T-helper 17 cell (primary cell): ENCODE measurements around the gene TPM3. TPM values are rescaled to one million over a fixed set of nuclear protein-coding genes. Genes with fewer than 3 reads are reported as not detected.
"Not testable (repeated sequence)": the region's sequence is repeated elsewhere in the genome, so short reads cannot be mapped to it uniquely, and the experiment has no call there.

Source experiments
- ATAC-seq: fragments of 150-1000 bp; cut with Tn5 transposase; 2 replicates; pipeline ENCODE4 v1.10.0; 2021; ENCODE audit warnings: mild to moderate bottlenecking, moderate library complexity
- DNase-seq, 3 donors: peaks; one replicate each; pipeline versions ENCODE4 v3.0.0 to v3.0.0-alpha.2; 2020 to 2021
- H3K9me3 ChIP-seq: one replicate; pipeline ENCODE4 v1.7.0; 2013; ENCODE audit warnings: low read length, mild to moderate bottlenecking; ENCODE audit not compliant: control insufficient read depth, poor library complexity, severe bottlenecking
- H3K27ac Mint-ChIP-seq: one replicate; pipeline ENCODE4 v1.8.0; 2022; ENCODE audit warnings: mild to moderate bottlenecking, moderate library complexity, mixed read lengths
- H3K27me3 Mint-ChIP-seq: one replicate; pipeline ENCODE4 v1.8.0; 2022; ENCODE audit warnings: mixed read lengths
- H3K36me3 Mint-ChIP-seq: one replicate; pipeline ENCODE4 v1.8.0; 2022; ENCODE audit warnings: low read depth, mixed read lengths
- H3K4me1 Mint-ChIP-seq: one replicate; pipeline ENCODE4 v1.8.0; 2022; ENCODE audit warnings: mild to moderate bottlenecking, mixed read lengths
- H3K4me3 Mint-ChIP-seq: one replicate; pipeline ENCODE4 v1.8.0; 2022; ENCODE audit warnings: mild to moderate bottlenecking, moderate library complexity, mixed read lengths
- total RNA-seq, 4 donors: library from RNA in 2 of 4; stranded (reverse) in 2 of 4; gene quantifications; one replicate each; pipeline ENCODE4 v1.2.3 and lab custom pipeline; 2022 to 2026

Gene TPM3
- total RNA-seq (100 to 1,000 TPM; 386 to 391 TPM), total RNA-seq (lab: John Stamatoyannopoulos, UW) (556 to 595 reads per million in 2 donors)

DNA sequence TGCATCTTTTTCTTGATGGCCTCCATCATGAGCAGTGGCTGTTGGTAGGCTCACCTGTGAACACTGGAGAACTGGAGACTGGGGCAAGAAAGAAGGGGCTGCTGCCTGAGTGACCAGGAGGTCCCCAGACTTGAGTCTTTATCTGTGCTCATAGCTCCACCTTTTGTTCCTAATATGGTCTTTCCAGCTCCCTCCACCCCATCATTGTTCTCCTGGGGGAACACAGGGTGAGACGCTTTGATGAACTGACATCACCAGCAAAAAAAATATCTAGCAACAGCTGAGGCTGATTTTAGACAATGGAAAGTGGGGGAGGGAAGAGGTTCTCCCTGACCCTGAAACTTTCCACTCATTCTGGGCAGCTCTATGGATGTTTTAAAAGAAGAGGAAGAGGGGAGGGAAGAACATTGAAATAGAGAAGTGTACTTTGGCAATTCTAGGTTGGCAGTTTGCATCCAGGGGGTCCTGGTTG, at the start of gene TPM3:
TSS of gene TPM3 (minus strand) at position 111 of the 472 bp plus-strand sequence. CDS start at position 29, 82 bp downstream.
- Mint-ChIP-seq H3K27me3 (peaks cover 54% of the 10 kb centered on the region), H3K4me1 (peaks cover 14% of the 10 kb centered on the region), H3K27ac (no peak within 1 kb of the TSS), H3K36me3 (no peaks in the 10 kb centered on the region), H3K4me3 (no peak within 1 kb of the TSS)
- no peaks in the 10 kb centered on the region for H3K9me3 ChIP-seq
- no peak for DNase-seq
- ATAC-seq = no peak

DNA sequence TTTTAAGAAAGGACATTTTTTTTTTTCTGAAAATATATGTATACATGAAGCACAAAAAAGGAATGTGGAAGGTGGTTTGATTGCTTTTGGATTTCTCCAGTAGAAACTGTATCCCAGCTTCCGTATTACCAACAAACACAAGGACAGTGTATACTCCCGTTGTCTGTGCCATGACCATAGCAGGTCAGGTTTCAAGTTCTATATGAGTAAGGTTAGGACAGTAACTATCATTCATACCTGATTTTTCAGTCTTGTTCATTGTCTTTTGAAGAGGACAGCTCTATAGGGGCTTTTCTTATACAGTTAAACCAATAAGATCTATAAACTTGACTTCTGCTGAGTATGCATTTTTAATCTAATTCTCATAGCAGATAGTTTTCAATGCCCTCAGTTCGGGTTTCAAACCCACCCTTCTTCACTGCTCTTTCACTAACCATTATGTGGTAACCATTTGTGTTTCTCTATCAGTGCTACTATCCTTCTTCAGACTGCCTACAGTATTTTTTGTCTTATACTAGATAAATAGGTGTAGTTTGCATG, 48.5 kb upstream of the TPM3 start:
- DNase-seq (no peak), ATAC-seq (no peak)
- Mint-ChIP-seq H3K27ac (peak overlapping the region; percentile 84), H3K4me1 (peaks cover 23% of the 10 kb centered on the region), H3K27me3 (no peaks in the 10 kb centered on the region), H3K36me3 (peaks cover 22% of the 10 kb centered on the region), H3K4me3 (no peak overlapping the region)
- no peaks in the 10 kb centered on the region for H3K9me3 ChIP-seq

DNA sequence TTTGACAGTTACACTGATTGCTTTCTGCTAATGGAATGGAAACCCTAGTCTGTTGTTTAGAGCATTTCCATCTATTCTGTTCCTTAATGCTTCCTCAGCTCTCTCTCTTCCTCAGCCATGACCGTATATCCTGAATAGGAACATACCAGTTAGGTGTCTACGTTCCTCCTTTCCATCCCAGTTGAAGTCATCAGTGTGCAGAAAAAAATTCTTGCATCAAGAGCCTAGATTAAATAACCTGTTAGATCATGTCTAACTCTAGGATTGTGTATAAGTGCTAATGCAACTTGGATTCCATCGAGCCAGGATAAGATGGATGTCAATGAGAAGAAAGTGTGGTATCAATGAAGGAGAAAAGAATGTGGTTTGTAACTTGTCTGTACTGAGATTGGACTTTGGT, 47.6 kb upstream of the TPM3 start:
- no peaks in the 10 kb centered on the region for H3K9me3 ChIP-seq
- Mint-ChIP-seq H3K27me3 (no peaks in the 10 kb centered on the region), H3K27ac (peak overlapping the region; percentile 84), H3K4me1 (peaks cover 23% of the 10 kb centered on the region), H3K36me3 (peaks cover 22% of the 10 kb centered on the region), H3K4me3 (no peak overlapping the region)
- ATAC-seq (no peak), DNase-seq (no peak)

DNA sequence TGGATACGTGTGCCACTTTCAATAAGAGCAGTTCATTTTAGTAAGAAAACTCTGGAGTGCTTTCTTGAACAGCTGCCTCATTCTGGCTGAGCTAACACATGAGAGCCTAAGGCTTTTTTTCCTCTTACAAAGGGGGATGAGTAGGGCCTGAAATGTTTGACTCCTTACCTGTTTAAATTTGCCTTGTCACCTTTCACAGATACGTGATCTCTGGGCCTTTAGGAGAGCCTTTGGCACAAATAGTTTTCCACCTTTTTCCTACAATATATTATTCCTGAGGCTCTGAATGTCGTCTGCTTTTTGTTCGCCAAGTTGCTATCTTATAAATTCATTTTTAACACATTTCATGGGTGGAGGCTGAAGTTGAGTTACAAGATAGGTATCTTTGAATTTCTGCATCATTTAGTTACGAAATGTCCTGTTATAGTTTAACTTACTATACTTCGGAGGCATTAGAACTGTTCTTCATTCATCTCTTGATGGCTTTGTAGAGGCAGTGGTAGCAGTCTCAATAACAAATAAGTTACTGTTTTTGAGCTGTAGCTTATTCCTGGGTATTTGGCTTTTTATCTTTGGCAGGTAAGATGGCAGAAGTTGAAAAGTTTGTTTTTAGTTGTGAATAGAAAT, 46.1 kb upstream of the TPM3 start:
- H3K9me3 ChIP-seq = no peaks in the 10 kb centered on the region
- peaks cover 22% of the 10 kb centered on the region for H3K4me1 Mint-ChIP-seq
- DNase-seq (no peak), ATAC-seq (no peak)
- H3K27ac Mint-ChIP-seq = peak overlapping the region; percentile 24
- H3K27me3 Mint-ChIP-seq = no peaks in the 10 kb centered on the region
- H3K4me3 Mint-ChIP-seq = no peak overlapping the region
- peaks cover 19% of the 10 kb centered on the region for H3K36me3 Mint-ChIP-seq

DNA sequence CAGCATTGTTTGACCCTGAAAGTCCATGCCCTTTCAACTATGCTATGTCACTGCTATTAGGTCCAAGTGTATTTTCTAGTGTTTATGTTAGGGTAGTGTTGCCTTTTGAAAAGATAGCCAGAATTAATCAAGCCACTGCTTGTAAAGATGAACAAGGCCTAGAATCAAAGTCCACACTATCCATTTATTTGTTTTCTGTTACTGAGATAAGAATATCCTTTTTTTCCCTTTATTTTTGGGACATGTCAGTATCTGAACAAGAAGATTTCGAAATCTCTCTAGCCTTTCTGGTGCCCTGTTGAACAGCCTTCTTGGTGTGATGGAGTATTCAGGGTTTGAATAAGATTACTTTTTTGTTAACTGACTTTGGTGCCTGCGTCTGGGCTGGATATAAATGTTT, 45.5 kb upstream of the TPM3 start:
- H3K27ac Mint-ChIP-seq = peak overlapping the region; percentile 24
- DNase-seq = no peak
- H3K27me3 Mint-ChIP-seq = no peaks in the 10 kb centered on the region
- no peak for ATAC-seq
- peaks cover 21% of the 10 kb centered on the region for H3K4me1 Mint-ChIP-seq
- peaks cover 18% of the 10 kb centered on the region for H3K36me3 Mint-ChIP-seq
- H3K4me3 Mint-ChIP-seq = no peak overlapping the region
- no peaks in the 10 kb centered on the region for H3K9me3 ChIP-seq

DNA sequence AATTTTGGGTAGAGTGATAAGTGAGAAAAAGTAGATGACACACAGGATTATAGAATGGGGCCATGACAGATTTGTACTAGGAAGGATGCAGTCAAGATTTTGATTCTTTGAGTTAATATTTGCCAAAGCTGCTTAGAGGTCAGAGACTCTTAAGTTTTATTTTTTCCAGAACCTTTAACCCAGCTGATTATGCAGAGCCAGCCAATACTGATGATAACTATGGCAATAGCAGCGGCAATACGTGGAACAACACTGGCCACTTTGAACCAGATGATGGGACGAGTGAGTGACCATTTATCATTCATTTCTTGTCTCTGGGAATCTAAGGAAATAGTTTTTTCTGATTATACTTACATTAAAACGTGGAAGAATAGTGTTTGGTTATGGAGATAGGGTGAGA, 45.0 kb upstream of the TPM3 start:
- Mint-ChIP-seq H3K36me3 (peaks cover 18% of the 10 kb centered on the region), H3K27me3 (no peaks in the 10 kb centered on the region), H3K4me3 (no peak overlapping the region), H3K4me1 (peaks cover 19% of the 10 kb centered on the region), H3K27ac (peak overlapping the region; percentile 24)
- no peaks in the 10 kb centered on the region for H3K9me3 ChIP-seq
- DNase-seq (no peak), ATAC-seq (no peak)

DNA sequence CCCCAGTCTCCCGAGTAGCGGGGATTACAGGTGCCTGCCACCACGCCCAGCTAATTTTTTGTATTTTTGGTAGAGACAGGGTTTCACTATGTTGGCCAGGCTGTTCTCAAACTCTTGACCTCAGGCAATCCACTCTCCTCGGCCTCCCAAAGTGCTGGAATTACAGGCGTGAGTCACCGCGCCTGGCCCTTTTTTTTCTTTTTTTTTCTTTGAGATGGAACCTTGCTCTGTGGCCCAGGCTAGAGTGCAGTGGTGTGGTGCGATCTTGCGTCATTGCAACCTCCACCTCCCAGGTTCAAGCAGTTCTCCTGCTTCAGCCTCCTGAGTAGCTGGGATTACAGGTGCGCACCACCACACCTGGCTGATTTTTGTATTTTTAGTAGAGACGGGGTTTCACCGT, 41.2 kb upstream of the TPM3 start:
- not testable (repeated sequence) for H3K4me3 Mint-ChIP-seq, DNase-seq, H3K27me3 Mint-ChIP-seq, H3K36me3 Mint-ChIP-seq, H3K27ac Mint-ChIP-seq, H3K9me3 ChIP-seq, ATAC-seq, H3K4me1 Mint-ChIP-seq

DNA sequence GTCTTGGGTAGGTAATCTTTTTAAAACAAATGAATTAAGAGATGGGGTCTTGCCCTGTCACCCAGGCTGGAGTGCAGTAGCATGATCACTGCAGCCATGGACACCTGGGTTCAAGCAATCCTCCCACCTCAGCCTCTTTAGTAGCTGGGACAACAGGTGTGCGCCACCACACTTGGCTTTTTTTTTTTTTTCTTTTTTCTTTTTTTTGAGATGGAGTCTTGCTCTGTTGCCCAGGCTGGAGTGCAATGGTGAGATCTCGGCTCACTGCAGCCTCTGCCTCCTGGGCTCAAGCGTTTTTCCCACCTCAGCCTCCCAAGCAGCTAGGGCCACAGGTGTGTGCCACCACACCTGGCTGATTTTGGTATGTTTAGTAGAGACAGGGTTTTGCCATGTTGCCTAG, 39.2 kb upstream of the TPM3 start:
- not testable (repeated sequence) for ATAC-seq, DNase-seq, H3K27me3 Mint-ChIP-seq, H3K36me3 Mint-ChIP-seq, H3K9me3 ChIP-seq, H3K4me3 Mint-ChIP-seq
- Mint-ChIP-seq H3K27ac (peak overlapping the region; percentile 9), H3K4me1 (peaks cover 11% of the 10 kb centered on the region)

DNA sequence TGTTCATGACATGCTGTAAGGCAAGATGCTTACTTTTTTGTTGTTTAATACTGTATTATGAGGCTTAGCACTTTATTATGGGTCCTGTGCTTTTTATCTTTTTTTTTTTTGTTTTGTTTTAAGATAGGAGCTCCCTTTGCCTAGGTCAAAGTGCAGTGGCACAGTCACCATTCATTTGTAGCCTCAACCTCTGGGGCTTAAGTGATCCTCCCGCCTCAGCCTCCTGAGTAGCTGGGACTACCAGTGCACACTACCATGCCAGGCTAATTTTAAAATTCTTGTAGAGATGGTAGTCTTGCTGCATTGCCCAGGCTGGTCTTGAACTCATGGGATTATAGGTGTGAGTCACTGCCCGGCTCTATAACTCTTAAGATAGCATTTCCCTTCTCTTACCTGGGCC, 33.5 kb upstream of the TPM3 start:
- Mint-ChIP-seq H3K36me3 (peaks cover 9% of the 10 kb centered on the region), H3K4me1 (peaks cover 49% of the 10 kb centered on the region)
- no peak for ATAC-seq

DNA sequence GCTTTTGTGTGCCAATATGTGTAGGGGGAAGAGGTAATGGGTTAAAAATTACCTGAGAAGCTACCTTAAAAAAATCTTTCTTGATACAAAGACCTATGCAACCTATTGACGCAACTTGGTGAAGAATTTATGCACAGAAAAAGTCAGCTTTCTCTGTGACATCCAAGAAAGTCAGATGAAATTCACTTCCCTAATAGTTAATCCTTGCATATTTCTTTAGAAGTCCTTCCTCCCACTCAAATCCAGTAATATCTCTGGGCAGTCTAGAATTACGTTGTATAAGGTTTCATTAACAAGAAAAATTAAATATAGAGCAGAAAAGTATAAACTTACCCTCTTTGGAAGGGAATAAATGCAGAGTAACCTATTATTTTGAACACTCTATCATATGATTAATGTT, 31.7 kb upstream of the TPM3 start:
- Mint-ChIP-seq H3K4me3 (no peak overlapping the region), H3K4me1 (peaks cover 59% of the 10 kb centered on the region)

More for the DNA sequence above, 33.5 kb upstream of the TPM3 start:
- H3K4me3 Mint-ChIP-seq = no peak overlapping the region
- DNase-seq = no peak
- no peaks in the 10 kb centered on the region for H3K9me3 ChIP-seq
- H3K27me3 Mint-ChIP-seq = no peaks in the 10 kb centered on the region
- H3K27ac Mint-ChIP-seq = peak overlapping the region; percentile 99

DNA sequence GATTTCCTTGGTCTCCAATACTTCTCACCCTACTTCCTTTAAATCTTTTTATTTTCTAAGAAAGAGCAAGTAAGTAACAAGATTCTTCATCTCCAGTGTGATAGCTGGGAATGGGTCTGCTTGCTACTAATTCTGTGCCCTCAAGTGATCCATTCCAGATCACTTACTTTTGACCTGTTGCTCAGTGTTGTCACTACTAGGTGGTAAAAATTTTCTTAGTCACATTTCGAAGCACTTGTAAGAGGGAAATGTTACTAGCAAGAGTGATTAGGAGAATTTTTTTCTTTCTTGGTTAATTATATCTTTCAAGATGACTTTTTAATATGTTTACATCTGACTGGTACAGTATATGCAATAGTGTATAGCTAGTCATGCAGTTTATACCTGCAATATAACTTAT, 31.0 kb upstream of the TPM3 start:
- H3K4me3 Mint-ChIP-seq = peak overlapping the region; percentile 61
- peaks cover 12% of the 10 kb centered on the region for H3K36me3 Mint-ChIP-seq
- DNase-seq (no peak), ATAC-seq (no peak)
- H3K27me3 Mint-ChIP-seq = no peaks in the 10 kb centered on the region
- peaks cover 63% of the 10 kb centered on the region for H3K4me1 Mint-ChIP-seq
- peak overlapping the region; percentile 99 for H3K27ac Mint-ChIP-seq
- no peaks in the 10 kb centered on the region for H3K9me3 ChIP-seq

More for the DNA sequence above, 31.7 kb upstream of the TPM3 start:
- ATAC-seq (no peak), DNase-seq (no peak)
- Mint-ChIP-seq H3K27ac (peak overlapping the region; percentile 99), H3K36me3 (peaks cover 11% of the 10 kb centered on the region), H3K27me3 (no peaks in the 10 kb centered on the region)
- H3K9me3 ChIP-seq = no peaks in the 10 kb centered on the region

DNA sequence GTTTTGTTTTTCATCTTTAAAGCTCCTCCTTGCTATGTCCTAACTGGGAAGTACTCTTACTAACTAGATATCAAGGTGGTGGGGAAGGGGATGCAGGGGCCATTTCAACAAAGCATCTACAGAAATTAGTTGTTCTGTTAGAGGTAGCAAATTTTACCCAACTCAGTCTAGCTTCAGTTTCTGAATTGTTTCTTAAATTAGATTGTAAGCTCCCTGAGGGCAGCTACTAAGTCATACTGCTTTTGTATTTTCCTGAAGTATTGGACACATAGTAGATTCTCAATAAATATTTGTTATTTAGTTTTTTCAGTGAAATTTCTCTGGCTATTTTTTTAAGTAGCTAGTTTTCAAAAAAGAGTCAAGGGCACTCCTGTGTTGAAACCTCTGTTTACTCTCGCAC, 30.6 kb upstream of the TPM3 start:
- H3K36me3 Mint-ChIP-seq = peaks cover 12% of the 10 kb centered on the region

DNA sequence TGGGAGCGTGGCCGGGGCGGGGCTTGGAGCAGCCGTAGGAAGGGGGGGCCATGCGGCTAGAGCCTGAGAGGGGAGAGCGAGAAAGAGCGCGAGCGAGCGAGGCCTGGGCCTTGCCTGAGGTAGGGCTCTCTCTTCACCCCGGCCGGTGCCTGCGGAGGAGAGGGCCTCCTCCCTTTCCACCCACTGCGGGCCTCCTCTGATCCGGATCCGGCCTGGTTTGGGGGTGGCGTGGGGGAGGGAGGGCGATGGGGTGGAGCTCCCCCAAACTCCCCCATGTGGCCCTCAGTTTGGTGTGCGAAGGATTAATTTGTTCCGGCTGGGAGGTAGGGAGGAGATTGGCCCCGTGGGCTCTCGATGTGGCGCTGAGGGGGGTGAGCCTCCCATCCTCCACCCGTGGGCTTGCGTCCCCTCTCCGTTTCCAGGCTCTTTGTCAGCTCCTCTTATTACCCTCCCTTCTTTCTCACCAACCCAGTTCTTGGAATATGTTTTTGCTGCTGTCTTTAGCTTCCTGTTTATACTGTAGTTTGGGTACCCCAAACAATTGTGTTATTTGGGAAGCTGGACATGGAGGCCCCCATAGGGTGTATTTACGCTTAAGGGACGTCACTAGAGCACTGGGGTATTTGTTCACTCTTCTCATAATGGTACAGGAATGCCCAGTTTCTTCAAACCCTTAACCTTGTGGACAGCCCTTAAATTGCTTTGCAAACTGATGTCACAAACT, 29.5 kb upstream of the TPM3 start:
- ATAC-seq = peak; percentile 49
- Mint-ChIP-seq H3K27me3 (no peaks in the 10 kb centered on the region), H3K27ac (peak overlapping the region; percentile 99), H3K36me3 (peaks cover 12% of the 10 kb centered on the region), H3K4me1 (peaks cover 62% of the 10 kb centered on the region), H3K4me3 (peak overlapping the region; percentile 93)
- DNase-seq = peak; percentile 57 to 72 (median 63)
- no peaks in the 10 kb centered on the region for H3K9me3 ChIP-seq

More for the DNA sequence above, 30.6 kb upstream of the TPM3 start:
- H3K4me3 Mint-ChIP-seq = peak overlapping the region; percentile 93
- H3K27me3 Mint-ChIP-seq = no peaks in the 10 kb centered on the region
- H3K4me1 Mint-ChIP-seq = peaks cover 63% of the 10 kb centered on the region
- H3K9me3 ChIP-seq = no peaks in the 10 kb centered on the region
- H3K27ac Mint-ChIP-seq = peak overlapping the region; percentile 99
- DNase-seq (no peak), ATAC-seq (no peak)
